ENCODE measurements around the gene AHCYL1.

DNA sequence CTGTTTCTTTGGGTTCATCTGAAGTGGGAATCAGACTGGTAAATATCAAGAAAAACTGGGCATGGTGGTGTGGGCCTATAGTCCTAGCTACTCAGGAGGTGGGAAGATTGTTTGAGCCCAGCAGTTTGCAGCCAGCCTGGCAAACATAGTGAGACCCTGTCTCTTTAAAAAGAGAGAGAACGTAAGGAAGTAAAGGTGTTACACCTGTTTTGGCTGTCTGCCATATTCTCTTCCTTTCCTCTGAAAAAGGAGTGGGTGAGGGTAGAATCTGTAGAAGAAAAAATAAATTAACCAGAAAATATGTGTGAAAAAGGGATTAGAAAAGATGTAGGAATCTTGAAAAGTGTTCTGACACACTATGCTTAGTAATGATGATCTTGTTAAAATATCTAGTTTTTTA lies 20.0 kb downstream of the AHCYL1 start:
- TF ChIP-seq POLR2AphosphoS5 (IDR thresholded peaks at IDR 0.05; ENCODE audit: low read depth, low read length) = no peak
- no peak for TF ChIP-seq POLR2A (IDR thresholded peaks at IDR 0.05; ENCODE audit: low read depth, low read length)
